Breast epithelium (tissue), 3 donors: ENCODE data around the gene SYMPK.
A peak's percentile ranks its signal among the peaks of the same experiment; 100 is the strongest.

Source experiments
- CTCF ChIP-seq, 3 donors: fragments of 450-650 bp; IDR thresholded peaks; one replicate each; pipeline ENCODE4 v1.5.1; 2016 to 2017; ENCODE audit warnings: antibody characterized with exemption in 3 of 3, mild to moderate bottlenecking in 3 of 3, moderate library complexity in 3 of 3
- POLR2A ChIP-seq: fragments of 450-650 bp; IDR thresholded peaks from one replicate; pipeline ENCODE4 v1.6.1; 2016; ENCODE audit warnings: antibody characterized with exemption, mild to moderate bottlenecking, moderate library complexity
- POLR2AphosphoS5 ChIP-seq, 3 donors: sonication (generic); formaldehyde crosslinking; IDR thresholded peaks; one replicate each; pipeline ENCODE4 v1.6.1; 2017; ENCODE audit warnings: antibody characterized with exemption in 3 of 3

- TF ChIP-seq POLR2A (no peak), CTCF (IDR thresholded peaks at IDR 0.05) (peak; percentile 84 to 97 (median 92)), POLR2AphosphoS5 (IDR thresholded peaks at IDR 0.05) (peak; percentile 45 to 79 (median 72))
These were observed 92.5 kb downstream of the SYMPK start for GRCh38 chr19:45770192-45771101.
